H1 (cell line): ENCODE data around the gene LPO. TPM values are rescaled to one million over a fixed set of nuclear protein-coding genes. Genes with fewer than 3 reads are reported as not detected.
A peak's percentile ranks its signal among the peaks of the same experiment; 100 is the strongest.

Source experiments
- CTCF ChIA-PET: fragments of 300-600 bp; sonication (Branson Sonifier 250); formaldehyde crosslinking; loops from one replicate; lab custom pipeline; 2021; ENCODE audit not compliant: partially characterized antibody; lab: Charles Lee
- POLR2A ChIA-PET: fragments of 300-600 bp; sonication (Branson Sonifier 250); formaldehyde crosslinking; loops from one replicate; lab custom pipeline; 2021; ENCODE audit warnings: inconsistent platforms; ENCODE audit not compliant: partially characterized antibody; lab: Charles Lee
- DNase-seq, 2 experiments: peaks; one replicate each; pipeline versions ENCODE4 v3.0.0 to v3.0.0-alpha.2; 2010 to 2022; ENCODE audit warnings: low spot score in 2 of 2, low read depth in 1 of 2, mixed read lengths in 1 of 2
- FAIRE-seq: peaks from 2 replicates; lab custom pipeline; 2011; peaks lifted over from hg19 to GRCh38; lab: Jason Lieb, UNC
- H2AFZ ChIP-seq: 2 replicates; pipeline ENCODE4 v1.8.1; 2012; ENCODE audit warnings: low read length, inconsistent platforms
- H2AK5ac ChIP-seq: 2 replicates; pipeline ENCODE4 v1.6.1; 2013; ENCODE audit warnings: low read depth, low read length
- H2BK120ac ChIP-seq: replicated peaks from 2 replicates; pipeline ENCODE3; 2013; ENCODE audit warnings: low read depth, low read length, inconsistent platforms
- H2BK12ac ChIP-seq: 2 replicates; pipeline ENCODE4 v1.6.1; 2013; ENCODE audit warnings: low read depth, low read length
- H2BK15ac ChIP-seq: 2 replicates; pipeline ENCODE4 v1.6.1; 2013; ENCODE audit warnings: low read length
- H2BK20ac ChIP-seq: 2 replicates; pipeline ENCODE4 v1.6.1; 2013; ENCODE audit warnings: low read length
- H2BK5ac ChIP-seq: 2 replicates; pipeline ENCODE4 v1.6.1; 2013; ENCODE audit warnings: low read depth, low read length
- H3K14ac ChIP-seq: 2 replicates; pipeline ENCODE4 v1.6.1; 2013; ENCODE audit warnings: inconsistent platforms; ENCODE audit not compliant: insufficient read length
- H3K18ac ChIP-seq: 2 replicates; pipeline ENCODE4 v1.6.1; 2013; ENCODE audit warnings: low read length; ENCODE audit errors: extremely low read depth
- H3K23ac ChIP-seq: 2 replicates; pipeline ENCODE4 v1.6.1; 2013; ENCODE audit warnings: inconsistent platforms; ENCODE audit not compliant: insufficient read length
- H3K23me2 ChIP-seq: 2 replicates; pipeline ENCODE4 v1.6.1; 2013; ENCODE audit warnings: low read depth, low read length
- H3K27ac ChIP-seq: 2 replicates; pipeline ENCODE4 v1.6.1; 2011; ENCODE audit warnings: low read depth, low read length, inconsistent platforms
- H3K27me3 ChIP-seq, 4 experiments: replicated peaks in 1 of 4; 1 replicate in 1 of 4; 2 replicates in 3 of 4; pipeline versions ENCODE4 v1.6.1 to v1.8.1; 2011 to 2013; ENCODE audit warnings: low read length in 3 of 4, mild to moderate bottlenecking in 3 of 4, inconsistent platforms in 2 of 4, mixed read lengths in 2 of 4, moderate library complexity in 1 of 4; ENCODE audit not compliant: control insufficient read depth in 3 of 4, insufficient read depth in 3 of 4; ENCODE audit errors: extremely low read depth in 1 of 4
- H3K36me3 ChIP-seq, 4 experiments: 2 replicates each; pipeline versions ENCODE4 v1.6.1 to v1.8.1; 2011 to 2013; ENCODE audit warnings: mild to moderate bottlenecking in 4 of 4, low read length in 3 of 4, moderate library complexity in 2 of 4, control low read depth in 1 of 4, inconsistent platforms in 1 of 4; ENCODE audit not compliant: insufficient read depth in 4 of 4, control insufficient read depth in 2 of 4
- H3K4ac ChIP-seq: replicated peaks from 2 replicates; pipeline ENCODE3; 2013; ENCODE audit warnings: low read length, low read depth, mixed read lengths, inconsistent platforms; ENCODE audit not compliant: insufficient read length
- H3K4me1 ChIP-seq, 4 experiments: replicated peaks in 1 of 4; 1 replicate in 1 of 4; 2 replicates in 3 of 4; pipeline versions ENCODE4 v1.6.1 to v1.8.1; 2011 to 2013; ENCODE audit warnings: low read length in 3 of 4, inconsistent platforms in 2 of 4, mixed read lengths in 1 of 4; ENCODE audit not compliant: insufficient read depth in 4 of 4, control insufficient read depth in 3 of 4
- H3K4me2 ChIP-seq, 2 experiments: 2 replicates each; pipeline versions ENCODE4 v1.6.1 to v1.8.1; 2011 to 2013; ENCODE audit warnings: low read depth in 2 of 2, low read length in 2 of 2, control low read depth in 1 of 2, inconsistent platforms in 1 of 2, mild to moderate bottlenecking in 1 of 2; ENCODE audit not compliant: insufficient read depth in 1 of 2
- H3K4me3 ChIP-seq, 4 experiments: fragments of 200-600, 300-600 bp in 1 of 4; sonication (generic), shearing (Covaris generic), sonication (Bioruptor Twin) in 1 of 4; 2 replicates each; pipeline versions ENCODE4 v1.5.1 to v1.8.1; 2011 to 2016; ENCODE audit warnings: low read length in 4 of 4, low read depth in 3 of 4, control low read depth in 2 of 4, inconsistent platforms in 2 of 4, mild to moderate bottlenecking in 2 of 4, mixed read lengths in 1 of 4, moderate library complexity in 1 of 4; ENCODE audit not compliant: insufficient read depth in 2 of 4; ENCODE audit errors: extremely low read depth in 1 of 4
- H3K56ac ChIP-seq: replicated peaks from 2 replicates; pipeline ENCODE3; 2013; ENCODE audit warnings: low read depth, mild to moderate bottlenecking, mixed read lengths, low read length, inconsistent platforms; ENCODE audit not compliant: insufficient read length
- H3K79me1 ChIP-seq: 2 replicates; pipeline ENCODE4 v1.6.1; 2013; ENCODE audit warnings: low read depth, low read length, control low read depth
- H3K79me2 ChIP-seq, 2 experiments: 2 replicates each; pipeline versions ENCODE4 v1.6.1 to v1.8.1; 2012 to 2013; ENCODE audit warnings: low read length in 2 of 2, mild to moderate bottlenecking in 2 of 2, inconsistent platforms in 1 of 2; ENCODE audit not compliant: insufficient read depth in 2 of 2, control insufficient read depth in 1 of 2
- H3K9ac ChIP-seq, 4 experiments: replicated peaks in 1 of 4; 1 replicate in 1 of 4; 2 replicates in 3 of 4; pipeline versions ENCODE4 v1.6.1 to v1.8.1; 2011 to 2013; ENCODE audit warnings: low read depth in 3 of 4, low read length in 3 of 4, control low read depth in 2 of 4, mild to moderate bottlenecking in 2 of 4, moderate library complexity in 2 of 4, inconsistent platforms in 1 of 4; ENCODE audit errors: extremely low read depth in 1 of 4
- H3K9me3 ChIP-seq, 2 experiments: 2 replicates each; pipeline versions ENCODE4 v1.6.1 to v1.8.1; 2012 to 2013; ENCODE audit warnings: mild to moderate bottlenecking in 2 of 2, moderate library complexity in 2 of 2, control low read depth in 1 of 2, inconsistent platforms in 1 of 2, low read depth in 1 of 2, low read length in 1 of 2, mixed read lengths in 1 of 2; ENCODE audit not compliant: insufficient read depth in 2 of 2
- H4K20me1 ChIP-seq, 2 experiments: replicated peaks in 1 of 2; 2 replicates each; pipeline versions ENCODE3 to v1.8.1; 2011 to 2013; ENCODE audit warnings: inconsistent platforms in 2 of 2, low read length in 2 of 2, mild to moderate bottlenecking in 1 of 2; ENCODE audit not compliant: insufficient read depth in 2 of 2, control insufficient read depth in 1 of 2
- H4K5ac ChIP-seq: 2 replicates; pipeline ENCODE4 v1.6.1; 2013; ENCODE audit warnings: low read length, low read depth, mixed read lengths, inconsistent platforms; ENCODE audit not compliant: insufficient read length
- H4K8ac ChIP-seq: 2 replicates; pipeline ENCODE4 v1.8.0; 2013; ENCODE audit warnings: mild to moderate bottlenecking, moderate library complexity, low read length, inconsistent platforms; ENCODE audit not compliant: insufficient read depth; ENCODE audit errors: extremely low read depth
- H4K91ac ChIP-seq: replicated peaks from 2 replicates; pipeline ENCODE3; 2013; ENCODE audit warnings: low read length, mixed read lengths, inconsistent platforms; ENCODE audit not compliant: insufficient read length
- ATF3 ChIP-seq: IDR thresholded peaks from 2 replicates; pipeline ENCODE4 v1.6.1; 2011; ENCODE audit warnings: low read depth, mild to moderate bottlenecking, low read length; ENCODE audit not compliant: insufficient read depth
- CHD1 ChIP-seq: IDR thresholded peaks from 2 replicates; pipeline ENCODE4 v1.6.1; 2012; ENCODE audit warnings: low read depth, low read length, improper control_type of control experiment
- EZH2 ChIP-seq: fragments of 200-600 bp; sonication (generic); IDR thresholded peaks from 2 replicates; pipeline ENCODE4 v1.7.1; 2012; ENCODE audit warnings: low read depth, mild to moderate bottlenecking, moderate library complexity, low read length, inconsistent platforms; ENCODE audit not compliant: severe bottlenecking
- GABPA ChIP-seq: IDR thresholded peaks from 2 replicates; pipeline ENCODE4 v1.6.1; 2011; ENCODE audit warnings: mild to moderate bottlenecking, low read length, moderate library complexity, borderline replicate concordance; ENCODE audit not compliant: insufficient read depth
- JUND ChIP-seq: IDR thresholded peaks from 2 replicates; pipeline ENCODE4 v1.6.1; 2011; ENCODE audit warnings: mild to moderate bottlenecking, improper control_type of control experiment, low read length
- MAFK ChIP-seq: IDR thresholded peaks from 2 replicates; pipeline ENCODE4 v1.6.1; 2012; ENCODE audit warnings: low read depth, mild to moderate bottlenecking, improper control_type of control experiment, low read length
- POLR2A ChIP-seq, 2 experiments: IDR thresholded peaks; 1 replicate in 1 of 2; 2 replicates in 1 of 2; pipeline ENCODE4 v1.6.1; 2011; ENCODE audit warnings: low read depth in 2 of 2, low read length in 2 of 2, mild to moderate bottlenecking in 2 of 2; ENCODE audit errors: control extremely low read depth in 1 of 2
- RFX5 ChIP-seq: IDR thresholded peaks from 2 replicates; pipeline ENCODE4 v1.6.1; 2011; ENCODE audit warnings: low read depth, low read length, improper control_type of control experiment, borderline replicate concordance
- RXRA ChIP-seq: IDR thresholded peaks from 2 replicates; pipeline ENCODE4 v1.6.1; 2011; ENCODE audit warnings: low read depth, mild to moderate bottlenecking, low read length, moderate library complexity; ENCODE audit not compliant: insufficient read depth
- SP2 ChIP-seq: IDR thresholded peaks from 2 replicates; pipeline ENCODE4 v1.6.1; 2012; ENCODE audit warnings: mild to moderate bottlenecking, low read length, inconsistent platforms
- WGBS, 2 experiments: shearing (Covaris generic) in 1 of 2; methylation state at CpG; one replicate each; pipeline versions ENCODE4 v1.1.6 to v1.1.7; 2013 to 2015; ENCODE audit warnings: low lambda C conversion rate in 2 of 2, mixed read lengths in 2 of 2, inconsistent platforms in 1 of 2, low coverage in 1 of 2, missing lambda C conversion rate in 1 of 2; ENCODE audit not compliant: insufficient replicate concordance in 2 of 2, insufficient coverage in 1 of 2, insufficient read length in 1 of 2; ENCODE audit errors: extremely low coverage in 1 of 2, missing lambda C conversion rate in 1 of 2; 5-methylcytosine and 5-hydroxymethylcytosine counted together
- polyA plus RNA-seq, 7 experiments: library from polyadenylated mRNA; depleted of rRNA in 3 of 7; stranded (reverse) in 5 of 7; unstranded in 2 of 7; fragments of >200 nt in 5 of 7; fragments of 200-250 nt in 2 of 7; gene quantifications; 1 replicate in 5 of 7; 2 replicates in 1 of 7; 4 replicates in 1 of 7; pipeline versions ENCODE4 v1.2.1 to v1.2.3, GENCODE V29; 2011 to 2013; ENCODE audit warnings: missing spikeins in 2 of 7, mixed read lengths in 2 of 7
- total RNA-seq: library from RNA; stranded (reverse); fragmentation: NEBNext Ultra II Directional; extraction: Animal tissue kit (Norgen Biotek cat#: 25700); gene quantifications from 2 replicates; pipeline ENCODE4 v1.2.1, GENCODE V29; 2021

Gene LPO
- total and polyA plus RNA-seq, 2 of the 8 experiments (the other 6 are each of a cell fraction or from before 2014, with no cell fraction given), result 0.38 to 0.52 TPM

DNA sequence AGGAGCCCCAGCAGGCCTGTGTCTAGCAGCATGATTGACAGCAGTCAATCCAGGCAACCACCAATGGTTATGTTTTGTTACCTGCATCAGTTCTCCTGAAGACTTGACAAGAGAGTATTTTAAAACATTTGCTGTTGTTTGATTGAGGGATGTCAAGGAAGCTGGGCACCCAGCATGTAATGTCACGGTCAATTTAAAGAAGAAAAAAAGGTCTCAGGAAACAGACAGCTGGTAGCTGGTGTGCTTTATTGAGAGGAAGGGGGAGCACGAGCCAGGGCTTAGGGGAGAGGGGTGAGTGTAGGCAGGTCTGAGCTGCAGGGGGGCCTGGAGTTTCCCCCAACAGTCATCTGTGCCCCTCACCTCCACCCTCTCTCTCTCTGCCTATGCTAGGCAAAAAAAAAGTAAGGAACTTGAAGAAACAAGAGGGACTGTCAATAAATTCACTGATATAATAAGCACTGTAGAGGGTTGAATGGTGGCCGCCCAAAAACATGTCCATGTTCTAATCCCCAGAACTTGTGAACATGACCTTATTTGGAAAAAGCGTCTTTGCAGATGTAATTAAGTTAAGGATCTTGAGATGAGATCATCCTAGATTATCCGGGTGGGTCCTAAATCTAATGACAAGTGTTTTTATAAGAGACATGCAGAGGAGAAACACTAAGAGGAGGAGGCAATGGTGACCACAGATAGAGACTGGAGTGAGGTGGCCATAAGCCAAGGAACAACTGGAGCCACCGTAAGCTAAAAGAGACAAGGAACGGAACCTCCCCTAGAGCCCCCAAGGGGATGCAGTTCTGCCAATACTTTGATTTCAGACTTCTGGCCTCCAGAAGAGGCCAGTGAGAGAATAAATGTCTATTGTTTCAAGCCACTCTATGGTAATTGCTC lies 75.7 kb downstream of the LPO start:
- Histone ChIP-seq H3K23me2 (no peaks in the 10 kb centered on the region; the same call in 1 of the 2 replicates), H2AK5ac (no peak overlapping the region), H4K5ac (no peak overlapping the region), H2BK15ac (no peak overlapping the region), H2AFZ (no peak overlapping the region), H2BK12ac (no peak overlapping the region), H3K18ac (no peak overlapping the region), H3K9me3 (no peaks in the 10 kb centered on the region), H4K91ac (no peak overlapping the region), H2BK20ac (no peak overlapping the region), H3K79me2 (no peaks in the 10 kb centered on the region), H3K4me3 (no peak overlapping the region), H3K79me1 (no peaks in the 10 kb centered on the region), H3K4ac (no peak overlapping the region), H4K20me1 (no peaks in the 10 kb centered on the region), H3K4me2 (no peak overlapping the region), H2BK5ac (no peak overlapping the region), H3K14ac (no peak overlapping the region), H3K9ac (no peak overlapping the region), H3K36me3 (no peaks in the 10 kb centered on the region), H2BK120ac (no peak overlapping the region), H3K56ac (no peak overlapping the region), H3K4me1 (no peaks in the 10 kb centered on the region), H3K23ac (no peak overlapping the region), H4K8ac (no peak overlapping the region), H3K27ac (no peak overlapping the region), H3K27me3 (no peaks in the 10 kb centered on the region)
- 88% methylated on average over 7 of the region's 7 CpGs; no CpG with 5 or more reads in 1 of the 2 experiments for WGBS, 2 experiments
- TF ChIP-seq ATF3 (no peak), MAFK (no peak), CHD1 (no peak), POLR2A (IDR thresholded peaks at IDR 0.05; ENCODE audit: control extremely low read depth in 1 of 2, low read depth in 2 of 2, low read length in 2 of 2) (no peak), EZH2 (no peak), RFX5 (no peak), JUND (no peak), RXRA (no peak), SP2 (no peak), GABPA (no peak)
- ChIA-PET POLR2A (interaction anchor here (1.1 to 1.7 kb wide), 5 partner anchors 10 to 65 kb away, joined by 3 to 6 read pairs (median 4); no protein-coding TSS in a partner anchor), CTCF (interaction anchor here (0.8 to 21.9 kb wide), 16 partner anchors 8 to 143 kb away, joined by 3 to 384 read pairs (median 8); partner anchors contain the start of genes RNF43 and TSPOAP1)
- DNase-seq (peak in 1 of 2 experiments; percentile 31), FAIRE-seq (no peak)
